ENCODE data around the gene PTPRN. TPM values are rescaled to one million over a fixed set of nuclear protein-coding genes. Genes with fewer than 3 reads are reported as not detected.
"Not testable (repeated sequence)": the region's sequence is repeated elsewhere in the genome, so short reads cannot be mapped to it uniquely, and the experiment has no call there.

PTPRN gene
- total RNA-seq, 4 donors from 2014 or later, result 0.12 to 1.0 TPM; not detected in 2

- ATAC-seq (ENCODE audit: low FRiP score), result no peak
- no peak for TF ChIP-seq CTCF (IDR thresholded peaks at IDR 0.05)
- DNase-seq (ENCODE audit: low spot score), result no peak
These were observed 20.0 kb downstream of the PTPRN start for GRCh38 chr2:219289195-219289536.

GRCh38 chr2:219287580-219288265, 21.5 kb downstream of the PTPRN start:
- ATAC-seq (ENCODE audit: low FRiP score) (no peak), DNase-seq (ENCODE audit: low spot score) (no peak)
- TF ChIP-seq CTCF (IDR thresholded peaks at IDR 0.05), result no peak

- DNase-seq (ENCODE audit: low spot score); ATAC-seq (ENCODE audit: low FRiP score): not testable (repeated sequence)
These were observed 22.1 kb downstream of the PTPRN start for GRCh38 chr2:219287116-219287440.

GRCh38 chr2:219286436-219287115, 22.6 kb downstream of the PTPRN start:
- TF ChIP-seq CTCF (IDR thresholded peaks at IDR 0.05), result no peak
- DNase-seq (ENCODE audit: low spot score) (no peak), ATAC-seq (ENCODE audit: low FRiP score) (no peak)

GRCh38 chr2:219285894-219286425, 23.2 kb downstream of the PTPRN start:
- ATAC-seq (ENCODE audit: low FRiP score), result no peak
- DNase-seq (ENCODE audit: low spot score), result no peak

GRCh38 chr2:219285373-219285735, 23.8 kb downstream of the PTPRN start:
- DNase-seq (ENCODE audit: low spot score) (no peak), ATAC-seq (ENCODE audit: low FRiP score) (no peak)
- no peak for TF ChIP-seq CTCF (IDR thresholded peaks at IDR 0.05)

More at GRCh38 chr2:219285894-219286425, 23.2 kb downstream of the PTPRN start:
- no peak for TF ChIP-seq CTCF (IDR thresholded peaks at IDR 0.05)

GRCh38 chr2:219284501-219285372, 24.5 kb downstream of the PTPRN start:
- TF ChIP-seq CTCF (IDR thresholded peaks at IDR 0.05), result no peak
- DNase-seq (ENCODE audit: low spot score) (no peak), ATAC-seq (ENCODE audit: low FRiP score) (no peak)

All from omental fat pad (tissue), 4 donors.